ENCODE results near the gene HS3ST6.
"Not testable (repeated sequence)": the region's sequence is repeated elsewhere in the genome, so short reads cannot be mapped to it uniquely, and the experiment has no call there.

DNA sequence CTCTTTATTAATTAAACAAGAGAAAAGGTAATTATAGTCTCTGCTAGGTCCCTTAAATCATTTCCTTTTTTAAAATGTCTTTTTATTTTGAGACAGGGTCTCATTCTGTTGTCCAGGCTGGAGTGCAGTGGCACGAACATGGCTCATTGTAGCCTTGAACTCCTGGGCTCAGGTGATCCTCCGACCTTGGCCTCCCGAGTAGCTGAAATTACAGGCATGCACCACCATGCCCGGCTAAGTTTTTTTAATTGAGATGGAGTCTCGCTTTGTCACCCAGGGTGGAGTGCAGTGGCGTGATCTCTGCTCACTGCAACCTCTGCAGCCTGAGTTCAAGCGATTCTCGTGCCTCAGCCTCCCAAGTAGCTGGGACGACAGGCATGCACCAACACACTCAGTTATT lies 37.0 kb downstream of the HS3ST6 start:
- TF ChIP-seq EP300 (IDR thresholded peaks at IDR 0.05; ENCODE audit: low read length); SP1 (CRISPR knock-in tag; IDR thresholded peaks at IDR 0.05); CAMTA2 (CRISPR knock-in tag; conservative IDR thresholded peaks at IDR 0.05); FOSL1 (tag; conservative IDR thresholded peaks at IDR 0.05); PHF8 (IDR thresholded peaks at IDR 0.05; ENCODE audit: borderline replicate concordance, low read length); FOXM1 (IDR thresholded peaks at IDR 0.05; ENCODE audit: low read depth); FOXM1 (CRISPR knock-in tag; IDR thresholded peaks at IDR 0.05; ENCODE audit: low read depth): not testable (repeated sequence)
- TF ChIP-seq, protein P1, sequence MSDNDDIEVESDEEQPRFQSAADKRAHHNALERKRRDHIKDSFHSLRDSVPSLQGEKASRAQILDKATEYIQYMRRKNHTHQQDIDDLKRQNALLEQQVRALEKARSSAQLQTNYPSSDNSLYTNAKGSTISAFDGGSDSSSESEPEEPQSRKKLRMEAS (CRISPR knock-in tag; IDR thresholded peaks at IDR 0.05): not testable (repeated sequence)
